Cardiac septum (tissue), 1 donor: Measurements from ENCODE around the gene SLC9A4. TPM values are rescaled to one million over a fixed set of nuclear protein-coding genes. Genes with fewer than 3 reads are reported as not detected.
"Not testable (repeated sequence)": the region's sequence is repeated elsewhere in the genome, so short reads cannot be mapped to it uniquely, and the experiment has no call there.

ENCODE experiments used
- DNase-seq: peaks from one replicate; pipeline ENCODE4 v3.0.0-alpha.2; 2020; ENCODE audit warnings: low spot score
- intact Hi-C: fragments of 100-400 bp; cut with DNase I; formaldehyde crosslinking; loops from one replicate; pipeline ENCODE4 v1.14.0; 2022
- total RNA-seq: library from RNA; stranded (reverse); fragmentation: NEBNext Ultra II Directional; extraction: Animal tissue kit (Norgen Biotek cat#: 25700); gene quantifications from one replicate; pipeline ENCODE4 v1.2.1, GENCODE V29; 2021
- donor health status: DM: no; HTN: no; CAD: no.

Gene SLC9A4
- total RNA-seq, 1 donor from 2014 or later: not detected

DNA sequence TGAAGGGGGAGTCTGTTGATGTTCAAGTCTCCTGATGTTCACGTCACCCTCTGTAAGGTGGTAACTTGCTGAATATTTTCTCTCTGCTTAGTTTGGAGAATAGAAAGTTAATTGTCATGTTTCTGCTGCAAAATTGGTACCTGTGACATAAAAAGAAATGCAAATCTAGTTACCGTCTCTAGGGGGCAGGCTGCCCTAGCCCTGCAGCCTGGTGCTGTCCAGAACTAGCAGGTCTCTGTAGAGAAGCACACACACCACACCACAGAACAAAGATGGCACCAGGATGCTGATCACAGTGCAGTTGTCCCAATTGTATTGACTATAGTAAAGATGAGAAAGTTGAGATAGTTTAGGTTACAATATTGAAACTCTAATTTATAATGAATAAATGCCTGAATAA, 47.0 kb downstream of the SLC9A4 start:
- DNase-seq: no peak
- intact Hi-C loops: loop anchor here (5.0 kb wide), 2 partner anchors 97 to 182 kb away; partner anchors contain the start of gene SLC9A2

DNA sequence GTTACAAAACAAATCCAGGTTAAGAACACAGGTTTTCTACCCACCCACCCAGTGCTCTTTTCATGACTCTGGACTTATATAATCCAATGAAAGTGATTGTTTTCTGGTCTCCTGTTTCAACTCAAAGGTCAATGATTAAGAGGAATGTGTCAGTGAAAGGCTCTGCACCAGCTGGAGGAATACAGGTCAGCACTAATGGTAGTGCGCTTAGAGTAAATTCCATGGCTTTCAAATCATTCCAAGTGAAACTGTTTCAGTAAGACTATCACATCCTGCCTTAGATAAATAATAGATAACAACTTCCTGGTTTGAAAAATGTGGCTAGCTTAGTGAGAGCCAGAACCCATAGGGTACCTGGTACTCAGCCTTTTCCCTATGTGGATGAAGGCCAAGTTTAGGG, 47.8 kb downstream of the SLC9A4 start:
- DNase-seq: no peak
- intact Hi-C loops: loop anchor here (5.0 kb wide), 2 partner anchors 96 to 182 kb away; partner anchors contain the start of gene SLC9A2

- no peak for DNase-seq
- intact Hi-C loops: loop anchor here (5.0 kb wide), 2 partner anchors 95 to 180 kb away; partner anchors contain the start of gene SLC9A2
Observed at GRCh38 chr2:102522162-102522561, 49.1 kb downstream of the SLC9A4 start.

- no peak for DNase-seq
Observed at GRCh38 chr2:102522890-102523289, 49.9 kb downstream of the SLC9A4 start.

GRCh38 chr2:102523651-102524050, 50.6 kb downstream of the SLC9A4 start:
- no peak for DNase-seq
- intact Hi-C loops: loop anchor here (5.0 kb wide), 2 partner anchors 94 to 179 kb away; partner anchors contain the start of gene SLC9A2

More at GRCh38 chr2:102522890-102523289, 49.9 kb downstream of the SLC9A4 start:
- intact Hi-C loops: loop anchor here (5.0 kb wide), 2 partner anchors 94 to 179 kb away; partner anchors contain the start of gene SLC9A2

DNA sequence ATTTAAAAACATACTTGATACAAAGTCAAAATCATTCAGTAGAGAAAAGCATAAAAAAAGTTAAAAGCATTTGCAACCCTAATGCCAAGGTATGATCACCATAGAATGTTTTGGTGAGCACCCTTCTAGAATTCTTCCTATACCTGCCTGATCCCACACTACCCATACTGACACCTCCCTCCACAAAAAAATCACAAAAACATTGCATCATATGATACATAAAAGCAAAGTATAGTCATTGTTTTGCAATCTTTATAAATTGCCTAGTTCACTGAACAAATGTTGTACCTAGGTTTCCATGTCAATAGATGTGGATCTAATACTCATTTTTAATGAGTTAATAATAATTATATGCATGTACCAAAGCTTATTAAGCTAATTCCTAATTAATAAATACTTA, 54.1 kb downstream of the SLC9A4 start:
- DNase-seq: no peak
- intact Hi-C loops: no loop called here

DNA sequence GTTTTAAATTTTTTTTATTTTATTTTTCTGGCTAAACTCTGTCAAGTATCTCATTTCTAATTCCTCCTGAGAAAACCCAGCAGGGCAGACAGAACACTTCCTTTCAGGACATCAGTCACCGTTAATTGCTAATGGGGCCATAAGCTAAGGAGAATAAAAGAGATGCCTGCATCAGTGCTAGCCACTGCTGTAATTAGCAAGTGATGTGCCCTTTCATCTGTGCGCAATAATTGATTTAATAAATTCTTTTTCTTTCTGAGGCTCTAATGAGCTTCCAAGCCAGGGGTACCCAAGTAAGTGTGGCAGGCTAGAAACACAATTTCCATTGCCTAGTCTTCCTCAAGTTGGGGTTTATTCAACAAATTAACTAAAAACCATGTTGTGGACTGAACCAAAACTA, 65.5 kb downstream of the SLC9A4 start:
- intact Hi-C loops: no loop called here

DNA sequence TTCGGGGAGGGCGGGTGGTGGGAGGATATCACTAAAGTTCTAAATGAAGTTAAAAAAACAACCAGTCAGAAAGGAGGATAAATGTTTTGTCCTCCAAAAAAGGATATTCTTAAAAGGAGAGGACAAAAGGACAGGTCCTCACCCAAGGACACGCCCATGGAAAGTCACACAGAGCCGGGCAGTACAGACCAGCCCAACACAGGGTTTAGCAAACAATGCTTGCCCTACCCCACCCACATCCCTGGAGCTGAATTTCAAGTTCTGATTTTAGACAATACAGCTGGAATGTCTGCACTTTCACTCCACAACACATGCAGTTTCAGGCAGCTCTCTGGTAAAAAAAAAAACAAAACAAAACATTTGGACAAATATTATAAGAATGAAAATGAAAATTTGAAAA, 67.9 kb downstream of the SLC9A4 start:
- intact Hi-C loops: no loop called here
- no peak for DNase-seq

More for the DNA sequence above, 65.5 kb downstream of the SLC9A4 start:
- DNase-seq: no peak

GRCh38 chr2:102544182-102544581, 71.2 kb downstream of the SLC9A4 start:
- no peak for DNase-seq
- intact Hi-C loops: no loop called here

DNA sequence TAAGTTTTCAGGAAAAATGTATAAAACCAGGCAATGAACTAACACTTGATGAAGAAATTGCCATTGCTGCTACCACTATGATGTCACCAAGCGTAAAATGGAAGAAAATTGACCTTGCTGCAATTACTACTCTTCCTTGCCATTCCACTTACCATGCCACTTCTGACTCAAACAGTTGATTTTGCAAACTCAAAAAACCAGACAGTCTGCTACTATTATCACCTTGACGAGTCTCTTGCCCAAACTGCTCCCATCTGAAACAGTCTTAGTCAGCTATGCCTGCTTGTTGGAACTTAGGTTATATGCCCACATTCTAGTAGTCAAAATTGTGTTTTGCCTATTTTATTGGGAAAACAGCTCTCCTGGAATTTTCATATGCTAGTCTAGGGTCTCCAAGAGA, 74.4 kb downstream of the SLC9A4 start:
- intact Hi-C loops: no loop called here
- DNase-seq: no peak

DNA sequence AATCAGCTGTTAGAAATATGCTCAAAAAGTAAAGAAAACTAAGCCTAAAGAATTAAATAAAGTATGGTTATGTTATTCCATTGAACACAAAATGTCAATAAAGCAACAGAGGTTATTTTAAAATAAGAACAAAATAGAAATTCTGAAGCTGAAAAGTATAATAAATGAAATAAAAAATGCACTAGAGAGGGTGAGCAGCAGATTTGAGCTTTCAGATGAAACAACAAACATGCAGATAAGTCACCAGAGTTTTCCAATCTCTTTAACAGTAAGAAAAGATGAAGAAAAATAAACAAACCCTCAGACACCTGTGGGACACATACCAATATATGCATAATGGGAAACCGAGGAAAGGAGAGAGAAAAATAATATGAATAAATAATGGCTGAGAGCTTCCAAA, 76.0 kb downstream of the SLC9A4 start:
- DNase-seq: no peak
- intact Hi-C loops: no loop called here

GRCh38 chr2:102550151-102550550, 77.1 kb downstream of the SLC9A4 start:
- DNase-seq: no peak
- intact Hi-C loops: no loop called here

DNA sequence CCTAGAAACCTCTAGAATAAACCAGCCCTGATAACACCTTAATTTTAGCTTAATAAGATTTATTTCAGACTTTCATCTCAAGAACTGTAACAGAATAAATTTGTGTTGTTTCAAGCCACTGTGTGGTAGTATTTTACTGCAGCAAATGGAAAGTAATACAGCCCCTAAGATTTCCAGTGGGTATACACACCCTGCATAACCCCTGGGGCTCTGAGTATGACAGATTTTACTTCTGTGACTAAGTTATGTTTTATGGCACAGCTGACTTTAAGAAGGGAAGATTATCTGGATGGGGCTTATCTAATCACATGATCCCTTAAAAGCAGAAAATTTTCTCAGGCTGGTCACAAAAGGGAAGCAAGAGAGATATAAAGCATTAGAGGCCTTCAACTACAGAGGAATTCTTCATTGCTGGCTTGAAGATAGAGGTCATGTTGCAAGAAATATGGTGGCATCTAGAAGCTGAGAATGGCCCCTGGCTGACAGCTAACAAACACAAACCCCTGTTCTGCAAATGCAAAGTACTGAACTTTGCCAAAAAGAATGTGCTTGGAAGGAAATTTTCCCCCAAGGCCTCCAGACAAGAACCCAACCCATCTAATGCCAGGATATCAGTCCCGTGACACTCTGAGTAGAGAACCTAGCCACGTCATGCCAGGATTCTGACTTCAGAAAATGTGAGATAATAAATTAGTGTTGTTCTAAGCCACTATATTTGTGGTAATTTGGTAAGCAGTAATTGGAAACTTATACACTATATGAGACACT, 78.5 kb downstream of the SLC9A4 start:
- intact Hi-C loops: no loop called here

DNA sequence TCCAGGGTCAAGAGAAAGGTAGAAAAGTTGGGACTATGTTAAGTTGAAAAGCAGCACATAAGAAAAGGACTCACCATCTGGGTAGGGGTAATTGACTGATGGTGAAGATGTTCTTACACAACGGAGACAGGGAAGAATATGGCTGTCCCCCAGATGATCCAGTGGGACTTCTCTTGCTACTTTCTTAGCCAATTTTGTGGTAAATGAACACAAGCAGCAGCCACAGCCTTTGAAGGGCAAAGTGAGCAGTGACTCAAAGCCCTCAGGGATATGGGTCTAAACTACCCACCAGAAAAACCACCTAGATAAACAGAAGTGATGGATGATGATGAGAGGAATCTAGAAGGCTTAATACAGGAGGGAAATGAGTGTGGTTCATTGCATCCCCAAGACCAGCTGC, 80.6 kb downstream of the SLC9A4 start:
- intact Hi-C loops: no loop called here

More for the DNA sequence above, 78.5 kb downstream of the SLC9A4 start:
- DNase-seq: no peak

DNA sequence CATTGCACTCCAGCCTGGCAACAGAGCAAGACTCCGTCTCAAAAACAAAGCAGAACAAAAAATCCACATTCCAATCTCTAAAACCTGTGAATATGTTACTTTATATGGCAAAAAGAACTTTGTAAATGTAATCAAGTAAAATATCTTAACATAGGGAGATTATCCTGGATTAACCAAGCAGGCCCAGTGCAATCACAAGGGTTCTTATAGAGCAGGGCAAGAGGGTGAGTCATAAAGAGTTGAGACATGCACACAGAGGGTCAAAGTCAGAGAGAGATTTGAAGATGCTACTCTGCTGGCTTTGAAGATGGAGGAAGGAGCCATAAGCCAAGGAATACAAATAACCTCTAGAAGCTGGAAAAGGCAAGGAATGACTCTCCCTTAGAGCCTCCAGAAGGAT, 85.4 kb downstream of the SLC9A4 start:
- intact Hi-C loops: no loop called here

More for the DNA sequence above, 80.6 kb downstream of the SLC9A4 start:
- DNase-seq: no peak

DNA sequence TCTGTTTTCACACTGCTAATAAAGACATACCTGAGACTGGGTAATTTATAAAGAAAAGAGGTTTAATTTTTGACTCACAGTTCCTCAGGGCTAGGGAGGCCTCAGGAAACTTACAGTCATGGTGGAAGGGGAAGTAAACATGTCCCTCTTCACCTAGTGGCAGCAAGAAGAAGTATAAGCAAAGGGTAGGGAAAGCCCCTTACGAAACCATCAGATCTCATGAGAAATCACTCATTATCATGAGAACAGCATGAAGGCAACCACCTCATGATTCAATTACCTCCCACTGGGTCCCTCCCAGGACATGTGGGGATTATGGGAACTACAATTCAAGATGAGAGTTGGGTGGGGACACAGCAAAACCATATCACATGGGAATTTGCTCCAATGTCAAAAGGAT, 89.5 kb downstream of the SLC9A4 start:
- DNase-seq, intact Hi-C loops: not testable (repeated sequence)

More for the DNA sequence above, 85.4 kb downstream of the SLC9A4 start:
- DNase-seq: no peak

- DNase-seq: no peak
- intact Hi-C loops: no loop called here
Observed at GRCh38 chr2:102575888-102576287, 102.9 kb downstream of the SLC9A4 start.

DNA sequence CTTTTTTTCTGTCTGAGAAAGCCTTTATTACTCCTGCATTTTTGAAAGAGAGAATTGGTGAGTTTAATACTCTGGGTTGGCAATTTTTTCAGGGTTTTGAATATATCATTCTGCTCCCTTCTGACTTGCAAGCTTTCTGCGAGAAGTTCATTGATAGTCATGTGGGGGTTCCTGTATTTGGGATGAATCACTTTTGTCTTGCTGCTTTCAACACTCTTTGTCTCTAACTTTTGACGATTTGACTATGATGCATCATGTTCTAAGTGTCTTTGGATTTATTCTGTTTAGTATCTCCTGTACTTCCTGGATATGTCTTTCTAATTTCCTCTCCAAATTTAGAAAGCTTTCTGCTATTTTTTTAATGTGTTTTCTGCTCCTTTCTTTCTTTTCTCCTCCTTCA, 105.3 kb downstream of the SLC9A4 start:
- intact Hi-C loops: no loop called here
- no peak for DNase-seq

- intact Hi-C loops: no loop called here
- DNase-seq: no peak
Observed at GRCh38 chr2:102581911-102582310, 108.9 kb downstream of the SLC9A4 start.

DNA sequence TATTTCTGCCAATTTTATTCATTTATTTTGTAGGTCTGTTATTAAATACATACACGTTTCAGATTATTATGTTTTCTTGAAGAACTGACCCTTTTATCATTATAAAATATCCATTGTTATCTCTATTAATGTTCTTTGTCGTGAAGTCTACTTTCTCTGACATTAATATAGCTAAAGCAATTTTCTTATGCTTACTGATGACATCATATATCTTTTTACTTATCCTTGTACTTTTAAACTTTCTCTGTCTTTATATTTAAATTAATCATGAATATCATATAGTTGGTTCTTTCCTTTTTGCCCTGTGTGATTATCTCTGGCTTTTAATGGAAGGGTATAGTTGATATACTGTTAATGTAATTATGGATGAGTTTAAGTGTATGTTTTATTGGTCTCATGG, 109.8 kb downstream of the SLC9A4 start:
- intact Hi-C loops: no loop called here
- no peak for DNase-seq
